RWPE1 (cell line): Measurements from ENCODE around the gene TOPBP1.

Source experiments
- CTCF ChIA-PET: fragments of 350-600 bp; sonication (Branson Sonifier 250); formaldehyde crosslinking; extraction: SDS; loops from one replicate; lab custom pipeline; 2021; lab: Yijun Ruan, JAX
- POLR2A ChIA-PET: fragments of 400-600 bp; formaldehyde crosslinking; extraction: SDS; loops from one replicate; lab custom pipeline; 2020; ENCODE audit warnings: antibody characterized with exemption; ENCODE audit not compliant: low non-redundant PET; lab: Yijun Ruan, JAX
- DNase-seq: peaks from one replicate; pipeline ENCODE4 v3.0.0; 2012; ENCODE audit warnings: low spot score
- H3K27ac ChIP-seq: fragments of 450-650 bp; 2 replicates; pipeline ENCODE4 v1.5.1; 2017
- CTCF ChIP-seq: fragments of 450-650 bp; conservative IDR thresholded peaks from 2 replicates; pipeline ENCODE4 v1.5.1; 2017; ENCODE audit warnings: low read depth, mild to moderate bottlenecking

The TOPBP1 gene

GRCh38 chr3:133576169-133576568 is 85.6 kb downstream of the TOPBP1 start:
- CTCF ChIA-PET: interaction anchor here (0.6 kb wide), 1 partner anchor 1417 kb away, joined by 4 read pairs; no protein-coding TSS in a partner anchor
- TF ChIP-seq CTCF: no peak
- POLR2A ChIA-PET: no interaction called here
- H3K27ac ChIP-seq: no peak overlapping the region
- DNase-seq: no peak

- CTCF ChIA-PET: interaction anchor here (0.6 to 0.9 kb wide), 3 partner anchors 10 to 393 kb away, joined by 3 to 4 read pairs (median 4); no protein-coding TSS in a partner anchor
- TF ChIP-seq CTCF: no peak
- H3K27ac ChIP-seq: no peak overlapping the region
These were observed 86.7 kb downstream of the TOPBP1 start for GRCh38 chr3:133575086-133575485.

GRCh38 chr3:133574260-133574881 is 87.4 kb downstream of the TOPBP1 start:
- DNase-seq: peak; percentile 53
- no peak for TF ChIP-seq CTCF
- ChIA-PET POLR2A (interaction anchor here (0.6 kb wide), 1 partner anchor 46 kb away, joined by 3 read pairs; no protein-coding TSS in a partner anchor), CTCF (interaction anchor here (0.6 to 0.9 kb wide), 3 partner anchors 9 to 392 kb away, joined by 3 to 4 read pairs (median 4); no protein-coding TSS in a partner anchor)
- H3K27ac ChIP-seq: peak overlapping the region; percentile 98

More at GRCh38 chr3:133575086-133575485, 86.7 kb downstream of the TOPBP1 start:
- POLR2A ChIA-PET: interaction anchor here (0.6 kb wide), 1 partner anchor 47 kb away, joined by 3 read pairs; no protein-coding TSS in a partner anchor
- DNase-seq: no peak

- TF ChIP-seq CTCF: no peak
- peak within 1 kb of the TSS; percentile 98 for H3K27ac ChIP-seq
- ChIA-PET CTCF (no interaction called here), POLR2A (interaction anchor here (0.5 kb wide), 1 partner anchor 106 kb away, joined by 3 read pairs; no protein-coding TSS in a partner anchor)
- DNase-seq: peak; percentile 27
These were observed 88.0 kb downstream of the TOPBP1 start, which contains the start of gene CDV3 for GRCh38 chr3:133573629-133574194. Gene CDV3 (plus strand): TSS chr3:133573686. CDS start chr3:133574045, 359 bp downstream.

GRCh38 chr3:133573054-133573628 is 88.6 kb downstream of the TOPBP1 start:
- ChIA-PET CTCF (no interaction called here), POLR2A (interaction anchor here (0.5 to 0.6 kb wide), 2 partner anchors 106 to 109 kb away, joined by 3 read pairs; no protein-coding TSS in a partner anchor)
- TF ChIP-seq CTCF: no peak
- peak overlapping the region; percentile 98 for H3K27ac ChIP-seq
- DNase-seq: peak; percentile 94
